ENCODE data around the gene SLC25A41. TPM values are rescaled to one million over a fixed set of nuclear protein-coding genes. Genes with fewer than 3 reads are reported as not detected.

Gene SLC25A41
- polyA plus RNA-seq, 1 donor (not counting 4 experiments of a cell fraction or from before 2014, with no cell fraction given) = not detected

DNA sequence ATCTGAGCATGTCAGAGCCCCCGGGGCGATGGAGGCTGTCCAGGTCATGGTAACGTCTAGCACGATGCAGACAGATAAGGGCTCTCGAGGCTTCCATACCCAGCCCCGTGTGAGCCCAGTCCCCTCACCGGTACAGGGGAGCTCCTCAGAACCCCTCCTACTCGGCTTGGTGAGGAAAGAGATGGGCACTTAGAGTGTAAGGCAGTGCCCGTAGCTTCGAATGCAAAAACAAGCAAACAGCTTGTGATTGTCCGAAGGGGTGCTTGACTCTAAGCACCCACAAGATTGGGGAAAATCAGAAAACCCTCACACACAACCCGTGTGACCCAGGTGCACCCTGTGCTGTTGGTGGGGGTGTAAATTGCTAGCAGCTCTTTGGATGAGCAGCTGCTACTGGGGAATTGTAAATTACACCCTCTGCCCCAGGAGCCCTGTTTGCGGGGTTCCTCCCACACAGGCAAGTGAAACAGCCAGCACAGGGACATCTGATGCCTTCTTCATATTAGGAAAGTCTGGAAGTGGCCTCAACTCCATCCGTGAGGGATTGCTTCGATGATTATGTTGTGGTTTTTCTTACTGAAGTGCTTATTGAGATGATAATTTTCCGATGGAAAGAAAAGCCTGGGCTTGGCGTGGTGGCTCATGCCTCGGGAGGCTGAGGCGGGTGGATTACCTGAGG, 56.9 kb downstream of the SLC25A41 start:
- dilution Hi-C loops (cut with MboI; ENCODE audit: extremely low pct_ligation_motif_present, low sequenced_read_pairs) = no loop called here
- no peak overlapping the region for H3K27ac ChIP-seq (ENCODE audit: control insufficient read depth, insufficient read depth, low read length)
- no peak for FAIRE-seq
- H3K4me3 ChIP-seq (ENCODE audit: control insufficient read depth in 2 of 3, extremely low read depth in 1 of 3, insufficient read depth in 2 of 3, low read depth in 1 of 3, low read length in 3 of 3) = no peak overlapping the region
- H3K36me3 ChIP-seq (ENCODE audit: control insufficient read depth in 2 of 2, extremely low read depth in 1 of 2, insufficient read depth in 2 of 2, low read length in 2 of 2) = peaks cover 16 to 17% of the 10 kb centered on the region in 2 experiments
- no peak overlapping the region for H3K9ac ChIP-seq (ENCODE audit: control insufficient read depth, extremely low read depth, insufficient read depth, low read length)
- H3K4me2 ChIP-seq (ENCODE audit: control insufficient read depth, extremely low read depth, insufficient read depth, low read depth, low read length) = no peak overlapping the region
- H3K79me2 ChIP-seq (ENCODE audit: control insufficient read depth, insufficient read depth, low read length) = no peaks in the 10 kb centered on the region
- TF ChIP-seq, protein P1, sequence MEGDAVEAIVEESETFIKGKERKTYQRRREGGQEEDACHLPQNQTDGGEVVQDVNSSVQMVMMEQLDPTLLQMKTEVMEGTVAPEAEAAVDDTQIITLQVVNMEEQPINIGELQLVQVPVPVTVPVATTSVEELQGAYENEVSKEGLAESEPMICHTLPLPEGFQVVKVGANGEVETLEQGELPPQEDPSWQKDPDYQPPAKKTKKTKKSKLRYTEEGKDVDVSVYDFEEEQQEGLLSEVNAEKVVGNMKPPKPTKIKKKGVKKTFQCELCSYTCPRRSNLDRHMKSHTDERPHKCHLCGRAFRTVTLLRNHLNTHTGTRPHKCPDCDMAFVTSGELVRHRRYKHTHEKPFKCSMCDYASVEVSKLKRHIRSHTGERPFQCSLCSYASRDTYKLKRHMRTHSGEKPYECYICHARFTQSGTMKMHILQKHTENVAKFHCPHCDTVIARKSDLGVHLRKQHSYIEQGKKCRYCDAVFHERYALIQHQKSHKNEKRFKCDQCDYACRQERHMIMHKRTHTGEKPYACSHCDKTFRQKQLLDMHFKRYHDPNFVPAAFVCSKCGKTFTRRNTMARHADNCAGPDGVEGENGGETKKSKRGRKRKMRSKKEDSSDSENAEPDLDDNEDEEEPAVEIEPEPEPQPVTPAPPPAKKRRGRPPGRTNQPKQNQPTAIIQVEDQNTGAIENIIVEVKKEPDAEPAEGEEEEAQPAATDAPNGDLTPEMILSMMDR (optimal IDR thresholded peaks at IDR 0.05 in 1 of 3, IDR thresholded peaks at IDR 0.05 in 1 of 3, conservative IDR thresholded peaks at IDR 0.05 in 1 of 3; ENCODE audit: extremely low read depth in 1 of 3, insufficient read depth in 2 of 3, low read length in 3 of 3) = no peak
- no peak for TF ChIP-seq EZH2 (IDR thresholded peaks at IDR 0.05; ENCODE audit: low read length)
- H3K9me1 ChIP-seq (ENCODE audit: control insufficient read depth, extremely low read depth, insufficient read depth, low read length) = no peaks in the 10 kb centered on the region
- no peak overlapping the region for H2AFZ ChIP-seq (ENCODE audit: control insufficient read depth, low read length)
- DNase-seq (ENCODE audit: low read depth, low spot score) = no peak
- peaks cover 10% of the 10 kb centered on the region for H3K4me1 ChIP-seq (ENCODE audit: control insufficient read depth, extremely low read depth, insufficient read depth, low read length)
- no peaks in the 10 kb centered on the region for H4K20me1 ChIP-seq (ENCODE audit: control insufficient read depth, extremely low read depth, insufficient read depth, low read length)
- H3K27me3 ChIP-seq (ENCODE audit: control insufficient read depth, extremely low read depth, insufficient read depth, low read length) = no peaks in the 10 kb centered on the region
- no peaks in the 10 kb centered on the region for H3K9me3 ChIP-seq (ENCODE audit: control insufficient read depth, low read depth, low read length)

Small RNAs within 50 kb of the gene (small RNA-seq; reads per million reads assigned to genes)
- 0 reads per million in 3 experiments for gene MIR6790 (ENCODE audit: insufficient read length in 3 of 3, low read depth in 3 of 3, low replicate concordance in 1 of 3)
- gene MIR6885 (ENCODE audit: insufficient read length in 3 of 3, low read depth in 3 of 3, low replicate concordance in 1 of 3) = 0 to 1.3 (median 0) reads per million in 3 experiments

Other genes with a start within 250 kb of the SLC25A41 start
- gene MLLT1, start 153.8 kb downstream of the SLC25A41 start, polyA plus RNA-seq = 8.2 to 13.8 TPM (median 8.3 TPM) in 3 replicates
- gene ACER1, start 100.2 kb downstream of the SLC25A41 start, polyA plus RNA-seq = 0.38 to 0.66 TPM (median 0.39 TPM) in 3 replicates
- 46.8 to 54.3 TPM (median 52.8 TPM) in 3 replicates for gene CLPP, start 72.2 kb downstream of the SLC25A41 start, polyA plus RNA-seq
- 9.5 to 18.9 TPM (median 9.8 TPM) in 3 replicates for gene ALKBH7, start 61.0 kb downstream of the SLC25A41 start, polyA plus RNA-seq
- gene PSPN, start 57.8 kb downstream of the SLC25A41 start, polyA plus RNA-seq = 0.33 to 0.50 TPM (median 0.36 TPM) in 3 replicates
- 37.3 to 56.9 TPM (median 39.7 TPM) in 3 replicates for gene GTF2F1, start 40.6 kb downstream of the SLC25A41 start, polyA plus RNA-seq
- gene KHSRP, start 9.0 kb downstream of the SLC25A41 start, polyA plus RNA-seq = 41.8 to 98.9 TPM (median 56.6 TPM) in 3 replicates
- 6.4 to 7.7 TPM (median 6.9 TPM) in 3 replicates for gene SLC25A23, start 26.0 kb upstream of the SLC25A41 start, polyA plus RNA-seq
- 5.5 to 11.9 TPM (median 6.1 TPM) in 3 replicates for gene CRB3, start 30.5 kb upstream of the SLC25A41 start, polyA plus RNA-seq
- 0.09 to 0.13 TPM in 2 of 3 replicates, not detected in the other for gene DENND1C, start 48.0 kb upstream of the SLC25A41 start, polyA plus RNA-seq
- not detected in 3 replicates for gene TUBB4A, start 68.5 kb upstream of the SLC25A41 start, polyA plus RNA-seq
- 11.1 to 12.8 TPM (median 12.3 TPM) in 3 replicates for gene TNFSF9, start 97.3 kb upstream of the SLC25A41 start, polyA plus RNA-seq
- gene CD70, start 157.4 kb upstream of the SLC25A41 start, polyA plus RNA-seq = 0.22 to 0.53 TPM (median 0.30 TPM) in 3 replicates
- gene TNFSF14, start 236.4 kb upstream of the SLC25A41 start, polyA plus RNA-seq = 0.01 TPM in 1 of 3 replicates, not detected in the others